GM19452 (cell line): ENCODE results near the gene AP3S2.
"Not testable (repeated sequence)": the region's sequence is repeated elsewhere in the genome, so short reads cannot be mapped to it uniquely, and the experiment has no call there.

Experiments used
- ATAC-seq: cut with Tn5 transposase; IDR thresholded peaks from one replicate; pipeline ENCODE4 v1.9.1; 2021; ENCODE audit not compliant: unreplicated experiment

AP3S2 gene

GRCh38 chr15:89836267-89837133 lies 57.3 kb downstream of the AP3S2 start:
- ATAC-seq: no peak

GRCh38 chr15:89835176-89835564 lies 58.6 kb downstream of the AP3S2 start:
- no peak for ATAC-seq

- not testable (repeated sequence) for ATAC-seq
These were observed 59.2 kb downstream of the AP3S2 start for GRCh38 chr15:89834465-89835175.

- no peak for ATAC-seq
These were observed 59.8 kb downstream of the AP3S2 start for GRCh38 chr15:89833966-89834365.

- no peak for ATAC-seq
These were observed 63.2 kb downstream of the AP3S2 start for GRCh38 chr15:89830639-89831038.

GRCh38 chr15:89829616-89830440 lies 64.0 kb downstream of the AP3S2 start:
- ATAC-seq: no peak

- ATAC-seq: no peak
These were observed 64.6 kb downstream of the AP3S2 start for GRCh38 chr15:89829161-89829560.

GRCh38 chr15:89828281-89829145 lies 65.3 kb downstream of the AP3S2 start:
- no peak for ATAC-seq

GRCh38 chr15:89827829-89828228 lies 66.0 kb downstream of the AP3S2 start:
- ATAC-seq: no peak

- no peak for ATAC-seq
These were observed 66.8 kb downstream of the AP3S2 start for GRCh38 chr15:89826671-89827655.

GRCh38 chr15:89825271-89825940 lies 68.4 kb downstream of the AP3S2 start:
- ATAC-seq: no peak

GRCh38 chr15:89824607-89824867 lies 69.3 kb downstream of the AP3S2 start:
- ATAC-seq: no peak

GRCh38 chr15:89823836-89824606 lies 69.8 kb downstream of the AP3S2 start:
- no peak for ATAC-seq

GRCh38 chr15:89822951-89823711 lies 70.7 kb downstream of the AP3S2 start:
- ATAC-seq: no peak

GRCh38 chr15:89822611-89822950 lies 71.2 kb downstream of the AP3S2 start:
- no peak for ATAC-seq

- ATAC-seq: no peak
These were observed 71.8 kb downstream of the AP3S2 start for GRCh38 chr15:89822026-89822425.
